H1 (cell line): ENCODE data around the gene WASHC4. TPM values are rescaled to one million over a fixed set of nuclear protein-coding genes. Genes with fewer than 3 reads are reported as not detected.

ENCODE experiments used
- CTCF ChIA-PET: fragments of 300-600 bp; sonication (Branson Sonifier 250); formaldehyde crosslinking; loops from one replicate; lab custom pipeline; 2021; ENCODE audit not compliant: partially characterized antibody; lab: Charles Lee
- POLR2A ChIA-PET: fragments of 300-600 bp; sonication (Branson Sonifier 250); formaldehyde crosslinking; loops from one replicate; lab custom pipeline; 2021; ENCODE audit warnings: inconsistent platforms; ENCODE audit not compliant: partially characterized antibody; lab: Charles Lee
- DNase-seq, 2 experiments: peaks; one replicate each; pipeline versions ENCODE4 v3.0.0 to v3.0.0-alpha.2; 2010 to 2022; ENCODE audit warnings: low spot score in 2 of 2, low read depth in 1 of 2, mixed read lengths in 1 of 2
- FAIRE-seq: peaks from 2 replicates; lab custom pipeline; 2011; peaks lifted over from hg19 to GRCh38; lab: Jason Lieb, UNC
- H2AFZ ChIP-seq: 2 replicates; pipeline ENCODE4 v1.8.1; 2012; ENCODE audit warnings: low read length, inconsistent platforms
- H2AK5ac ChIP-seq: 2 replicates; pipeline ENCODE4 v1.6.1; 2013; ENCODE audit warnings: low read depth, low read length
- H2BK120ac ChIP-seq: replicated peaks from 2 replicates; pipeline ENCODE3; 2013; ENCODE audit warnings: low read depth, low read length, inconsistent platforms
- H2BK12ac ChIP-seq: 2 replicates; pipeline ENCODE4 v1.6.1; 2013; ENCODE audit warnings: low read depth, low read length
- H2BK15ac ChIP-seq: 2 replicates; pipeline ENCODE4 v1.6.1; 2013; ENCODE audit warnings: low read length
- H2BK20ac ChIP-seq: 2 replicates; pipeline ENCODE4 v1.6.1; 2013; ENCODE audit warnings: low read length
- H2BK5ac ChIP-seq: 2 replicates; pipeline ENCODE4 v1.6.1; 2013; ENCODE audit warnings: low read depth, low read length
- H3K14ac ChIP-seq: 2 replicates; pipeline ENCODE4 v1.6.1; 2013; ENCODE audit warnings: inconsistent platforms; ENCODE audit not compliant: insufficient read length
- H3K18ac ChIP-seq: 2 replicates; pipeline ENCODE4 v1.6.1; 2013; ENCODE audit warnings: low read length; ENCODE audit errors: extremely low read depth
- H3K23ac ChIP-seq: 2 replicates; pipeline ENCODE4 v1.6.1; 2013; ENCODE audit warnings: inconsistent platforms; ENCODE audit not compliant: insufficient read length
- H3K23me2 ChIP-seq: 2 replicates; pipeline ENCODE4 v1.6.1; 2013; ENCODE audit warnings: low read depth, low read length
- H3K27ac ChIP-seq: 2 replicates; pipeline ENCODE4 v1.6.1; 2011; ENCODE audit warnings: low read depth, low read length, inconsistent platforms
- H3K27me3 ChIP-seq, 4 experiments: replicated peaks in 1 of 4; 1 replicate in 1 of 4; 2 replicates in 3 of 4; pipeline versions ENCODE4 v1.6.1 to v1.8.1; 2011 to 2013; ENCODE audit warnings: low read length in 3 of 4, mild to moderate bottlenecking in 3 of 4, inconsistent platforms in 2 of 4, mixed read lengths in 2 of 4, moderate library complexity in 1 of 4; ENCODE audit not compliant: control insufficient read depth in 3 of 4, insufficient read depth in 3 of 4; ENCODE audit errors: extremely low read depth in 1 of 4
- H3K36me3 ChIP-seq, 4 experiments: 2 replicates each; pipeline versions ENCODE4 v1.6.1 to v1.8.1; 2011 to 2013; ENCODE audit warnings: mild to moderate bottlenecking in 4 of 4, low read length in 3 of 4, moderate library complexity in 2 of 4, control low read depth in 1 of 4, inconsistent platforms in 1 of 4; ENCODE audit not compliant: insufficient read depth in 4 of 4, control insufficient read depth in 2 of 4
- H3K4ac ChIP-seq: replicated peaks from 2 replicates; pipeline ENCODE3; 2013; ENCODE audit warnings: low read length, low read depth, mixed read lengths, inconsistent platforms; ENCODE audit not compliant: insufficient read length
- H3K4me1 ChIP-seq, 4 experiments: replicated peaks in 1 of 4; 1 replicate in 1 of 4; 2 replicates in 3 of 4; pipeline versions ENCODE4 v1.6.1 to v1.8.1; 2011 to 2013; ENCODE audit warnings: low read length in 3 of 4, inconsistent platforms in 2 of 4, mixed read lengths in 1 of 4; ENCODE audit not compliant: insufficient read depth in 4 of 4, control insufficient read depth in 3 of 4
- H3K4me2 ChIP-seq, 2 experiments: 2 replicates each; pipeline versions ENCODE4 v1.6.1 to v1.8.1; 2011 to 2013; ENCODE audit warnings: low read depth in 2 of 2, low read length in 2 of 2, control low read depth in 1 of 2, inconsistent platforms in 1 of 2, mild to moderate bottlenecking in 1 of 2; ENCODE audit not compliant: insufficient read depth in 1 of 2
- H3K4me3 ChIP-seq, 4 experiments: fragments of 200-600, 300-600 bp in 1 of 4; sonication (generic), shearing (Covaris generic), sonication (Bioruptor Twin) in 1 of 4; 2 replicates each; pipeline versions ENCODE4 v1.5.1 to v1.8.1; 2011 to 2016; ENCODE audit warnings: low read length in 4 of 4, low read depth in 3 of 4, control low read depth in 2 of 4, inconsistent platforms in 2 of 4, mild to moderate bottlenecking in 2 of 4, mixed read lengths in 1 of 4, moderate library complexity in 1 of 4; ENCODE audit not compliant: insufficient read depth in 2 of 4; ENCODE audit errors: extremely low read depth in 1 of 4
- H3K56ac ChIP-seq: replicated peaks from 2 replicates; pipeline ENCODE3; 2013; ENCODE audit warnings: low read depth, mild to moderate bottlenecking, mixed read lengths, low read length, inconsistent platforms; ENCODE audit not compliant: insufficient read length
- H3K79me1 ChIP-seq: 2 replicates; pipeline ENCODE4 v1.6.1; 2013; ENCODE audit warnings: low read depth, low read length, control low read depth
- H3K79me2 ChIP-seq, 2 experiments: 2 replicates each; pipeline versions ENCODE4 v1.6.1 to v1.8.1; 2012 to 2013; ENCODE audit warnings: low read length in 2 of 2, mild to moderate bottlenecking in 2 of 2, inconsistent platforms in 1 of 2; ENCODE audit not compliant: insufficient read depth in 2 of 2, control insufficient read depth in 1 of 2
- H3K9ac ChIP-seq, 4 experiments: replicated peaks in 1 of 4; 1 replicate in 1 of 4; 2 replicates in 3 of 4; pipeline versions ENCODE4 v1.6.1 to v1.8.1; 2011 to 2013; ENCODE audit warnings: low read depth in 3 of 4, low read length in 3 of 4, control low read depth in 2 of 4, mild to moderate bottlenecking in 2 of 4, moderate library complexity in 2 of 4, inconsistent platforms in 1 of 4; ENCODE audit errors: extremely low read depth in 1 of 4
- H3K9me3 ChIP-seq, 2 experiments: 2 replicates each; pipeline versions ENCODE4 v1.6.1 to v1.8.1; 2012 to 2013; ENCODE audit warnings: mild to moderate bottlenecking in 2 of 2, moderate library complexity in 2 of 2, control low read depth in 1 of 2, inconsistent platforms in 1 of 2, low read depth in 1 of 2, low read length in 1 of 2, mixed read lengths in 1 of 2; ENCODE audit not compliant: insufficient read depth in 2 of 2
- H4K20me1 ChIP-seq, 2 experiments: replicated peaks in 1 of 2; 2 replicates each; pipeline versions ENCODE3 to v1.8.1; 2011 to 2013; ENCODE audit warnings: inconsistent platforms in 2 of 2, low read length in 2 of 2, mild to moderate bottlenecking in 1 of 2; ENCODE audit not compliant: insufficient read depth in 2 of 2, control insufficient read depth in 1 of 2
- H4K5ac ChIP-seq: 2 replicates; pipeline ENCODE4 v1.6.1; 2013; ENCODE audit warnings: low read length, low read depth, mixed read lengths, inconsistent platforms; ENCODE audit not compliant: insufficient read length
- H4K8ac ChIP-seq: 2 replicates; pipeline ENCODE4 v1.8.0; 2013; ENCODE audit warnings: mild to moderate bottlenecking, moderate library complexity, low read length, inconsistent platforms; ENCODE audit not compliant: insufficient read depth; ENCODE audit errors: extremely low read depth
- H4K91ac ChIP-seq: replicated peaks from 2 replicates; pipeline ENCODE3; 2013; ENCODE audit warnings: low read length, mixed read lengths, inconsistent platforms; ENCODE audit not compliant: insufficient read length
- CBX5 ChIP-seq: fragments of 300-800, 300-1000 bp; sonication (generic); IDR thresholded peaks from 2 replicates; pipeline ENCODE4 v1.7.1; 2016; ENCODE audit warnings: antibody characterized with exemption, low read length, low read depth
- CHD2 ChIP-seq: IDR thresholded peaks from 2 replicates; pipeline ENCODE4 v1.6.1; 2012; ENCODE audit warnings: low read length, improper control_type of control experiment
- JUND ChIP-seq: IDR thresholded peaks from 2 replicates; pipeline ENCODE4 v1.6.1; 2011; ENCODE audit warnings: mild to moderate bottlenecking, improper control_type of control experiment, low read length
- MAFK ChIP-seq: IDR thresholded peaks from 2 replicates; pipeline ENCODE4 v1.6.1; 2012; ENCODE audit warnings: low read depth, mild to moderate bottlenecking, improper control_type of control experiment, low read length
- RAD21 ChIP-seq, 2 experiments: IDR thresholded peaks in 1 of 2; conservative IDR thresholded peaks in 1 of 2; 2 replicates each; pipeline ENCODE4 v1.6.1; 2011; ENCODE audit warnings: low read depth in 2 of 2, low read length in 2 of 2, improper control_type of control experiment in 1 of 2, inconsistent platforms in 1 of 2, mild to moderate bottlenecking in 1 of 2, moderate library complexity in 1 of 2
- SAP30 ChIP-seq: fragments of 300-600 bp; sonication (generic); IDR thresholded peaks from 2 replicates; pipeline ENCODE4 v1.7.1; 2012; ENCODE audit warnings: low read length, moderate library complexity, mild to moderate bottlenecking, inconsistent platforms; ENCODE audit not compliant: insufficient read depth, insufficient replicate concordance
- TAF1 ChIP-seq: IDR thresholded peaks from 2 replicates; pipeline ENCODE4 v1.6.1; 2011; ENCODE audit warnings: mild to moderate bottlenecking, low read depth, low read length
- USF2 ChIP-seq: IDR thresholded peaks from 2 replicates; pipeline ENCODE4 v1.6.1; 2011; ENCODE audit warnings: low read length, improper control_type of control experiment
- ZNF274 ChIP-seq: IDR thresholded peaks from 2 replicates; pipeline ENCODE4 v1.7.0; 2012; ENCODE audit warnings: low read length, borderline replicate concordance; ENCODE audit errors: extremely low read depth
- WGBS, 2 experiments: shearing (Covaris generic) in 1 of 2; methylation state at CpG; one replicate each; pipeline versions ENCODE4 v1.1.6 to v1.1.7; 2013 to 2015; ENCODE audit warnings: low lambda C conversion rate in 2 of 2, mixed read lengths in 2 of 2, inconsistent platforms in 1 of 2, low coverage in 1 of 2, missing lambda C conversion rate in 1 of 2; ENCODE audit not compliant: insufficient replicate concordance in 2 of 2, insufficient coverage in 1 of 2, insufficient read length in 1 of 2; ENCODE audit errors: extremely low coverage in 1 of 2, missing lambda C conversion rate in 1 of 2; 5-methylcytosine and 5-hydroxymethylcytosine counted together
- polyA plus RNA-seq, 7 experiments: library from polyadenylated mRNA; depleted of rRNA in 3 of 7; stranded (reverse) in 5 of 7; unstranded in 2 of 7; fragments of >200 nt in 5 of 7; fragments of 200-250 nt in 2 of 7; gene quantifications; 1 replicate in 5 of 7; 2 replicates in 1 of 7; 4 replicates in 1 of 7; pipeline versions ENCODE4 v1.2.1 to v1.2.3, GENCODE V29; 2011 to 2013; ENCODE audit warnings: missing spikeins in 2 of 7, mixed read lengths in 2 of 7
- total RNA-seq: library from RNA; stranded (reverse); fragmentation: NEBNext Ultra II Directional; extraction: Animal tissue kit (Norgen Biotek cat#: 25700); gene quantifications from 2 replicates; pipeline ENCODE4 v1.2.1, GENCODE V29; 2021

Gene WASHC4
- total and polyA plus RNA-seq, 2 of the 8 experiments (the other 6 are each of a cell fraction or from before 2014, with no cell fraction given) = 13.0 to 38.5 TPM

DNA sequence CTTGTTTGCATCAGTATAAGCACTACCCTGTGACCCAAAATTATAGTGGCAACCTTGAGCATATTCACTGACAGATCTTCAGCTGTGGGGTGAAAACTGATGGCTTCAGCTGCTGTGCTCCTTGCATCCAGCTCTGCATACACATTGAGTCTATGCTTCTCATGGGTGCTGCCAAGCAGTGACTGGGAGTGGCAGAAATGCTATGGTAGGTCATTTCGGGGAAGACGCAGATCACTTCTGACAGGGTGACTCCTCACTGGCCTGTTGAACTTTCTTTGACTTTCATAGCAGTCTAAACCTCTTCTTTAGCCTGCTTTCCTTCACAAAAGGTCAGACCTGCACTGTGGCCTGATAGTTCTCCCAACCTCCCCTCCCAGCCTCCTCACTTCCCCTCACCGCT is 17.7 kb upstream of the WASHC4 start:
- Histone ChIP-seq H4K91ac (peak overlapping the region; percentile 20), H4K5ac (no peak overlapping the region), H4K20me1 (no peaks in the 10 kb centered on the region), H3K4me1 (peaks cover 14 to 29% (median 20%) of the 10 kb centered on the region in 4 experiments; a peak in 6 of 7 replicates), H2BK5ac (peak overlapping the region; percentile 36; the same call in 1 of the 2 replicates), H2AK5ac (0 out of 2 replicates have a peak overlapping the region, but pooled peaks have one; percentile 29), H3K23ac (no peak overlapping the region), H3K9ac (no peak overlapping the region; a peak in 1 of 7 replicates), H3K79me1 (no peaks in the 10 kb centered on the region), H2BK20ac (0 out of 2 replicates have a peak overlapping the region, but pooled peaks have one; percentile 77), H3K23me2 (0 out of 2 replicates have a peak, but pooled peaks cover 3% of the 10 kb centered on the region), H3K36me3 (no peaks in the 10 kb centered on the region), H3K79me2 (no peaks in the 10 kb centered on the region), H3K4ac (no peak overlapping the region), H2BK120ac (peak overlapping the region; percentile 93), H3K4me2 (0 out of 4 replicates have a peak overlapping the region, but pooled peaks of 1 of the 2 experiments have one; percentile 25), H2AFZ (peak overlapping the region; percentile 62; the same call in 1 of the 2 replicates), H3K56ac (no peak overlapping the region), H3K18ac (no peak overlapping the region), H3K4me3 (no peak overlapping the region), H2BK12ac (peak overlapping the region; percentile 69; the same call in 1 of the 2 replicates), H3K9me3 (peaks cover 1 to 4% of the 10 kb centered on the region in 2 experiments; a peak in 2 of 4 replicates), H4K8ac (no peak overlapping the region), H3K27ac (no peak overlapping the region)
- 92% methylated on average over 3 of the region's 3 CpGs; no CpG with 5 or more reads in 1 of the 2 experiments for WGBS, 2 experiments
- ChIA-PET CTCF (no interaction called here), POLR2A (interaction anchor here (1.1 kb wide), 1 partner anchor 18 kb away, joined by 3 read pairs; the partner anchor contains the start of gene WASHC4)
- FAIRE-seq = no peak
- DNase-seq = no peak
- no peak for TF ChIP-seq TAF1
- TF ChIP-seq RAD21 (IDR thresholded peaks at IDR 0.05 in 1 of 2, conservative IDR thresholded peaks at IDR 0.05 in 1 of 2; ENCODE audit: low read depth in 2 of 2, low read length in 2 of 2) = no peak
- no peak for TF ChIP-seq CHD2
- TF ChIP-seq CBX5 = no peak
- TF ChIP-seq ZNF274 = no peak
- TF ChIP-seq MAFK = no peak
- no peak for TF ChIP-seq SAP30
- no peak for TF ChIP-seq JUND
- no peak for TF ChIP-seq USF2
- TF ChIP-seq, all 59 proteins: peak for 0
- Histone ChIP-seq H2BK15ac (peak overlapping the region; percentile 62; the same call in 1 of the 2 replicates), H3K27me3 (no peaks in the 10 kb centered on the region), H3K14ac (no peak overlapping the region)
